ENCODE data around the gene HOXC6. TPM values are rescaled to one million over a fixed set of nuclear protein-coding genes. Genes with fewer than 3 reads are reported as not detected.

Gene HOXC6
- total RNA-seq, 1 donor from 2014 or later = 0.30 TPM

DNA sequence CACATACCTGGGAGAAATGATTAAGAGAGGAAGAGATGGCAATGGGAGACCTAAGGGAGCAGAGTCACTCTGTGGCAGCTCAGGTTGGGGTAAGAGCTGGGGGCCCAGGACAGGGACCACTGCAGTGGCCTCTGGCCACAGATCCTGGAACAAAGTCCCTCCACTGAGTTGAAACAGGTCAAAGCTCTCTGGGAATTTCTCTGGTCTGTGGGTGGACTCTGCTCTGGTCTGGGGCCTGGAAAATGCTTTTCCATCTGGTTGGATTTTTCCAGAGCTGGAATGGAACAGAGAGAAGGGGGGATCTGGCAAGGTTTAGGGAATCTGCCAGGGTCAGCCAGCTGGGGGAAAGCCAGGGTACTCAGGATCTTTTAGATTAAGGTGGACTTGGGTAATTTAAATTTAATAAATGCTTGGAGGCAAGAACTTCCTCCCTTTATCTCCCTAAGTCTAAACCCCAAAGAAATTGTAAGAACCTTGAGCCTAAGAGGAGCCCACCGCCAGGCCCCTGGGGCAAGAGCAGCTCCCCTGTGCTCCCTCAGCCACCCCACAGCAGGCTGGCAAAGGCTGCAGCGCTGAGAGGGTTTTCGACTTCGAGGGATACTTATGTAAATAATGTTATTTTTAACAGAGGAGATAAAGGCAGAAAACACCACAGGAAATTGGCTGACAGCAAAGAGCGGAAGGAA, 39.6 kb upstream of the HOXC6 start:
- ATAC-seq (ENCODE audit: poor library complexity) = no peak
- DNase-seq = no peak
- intact Hi-C loops (cut with DNase I) = no loop called here

DNA sequence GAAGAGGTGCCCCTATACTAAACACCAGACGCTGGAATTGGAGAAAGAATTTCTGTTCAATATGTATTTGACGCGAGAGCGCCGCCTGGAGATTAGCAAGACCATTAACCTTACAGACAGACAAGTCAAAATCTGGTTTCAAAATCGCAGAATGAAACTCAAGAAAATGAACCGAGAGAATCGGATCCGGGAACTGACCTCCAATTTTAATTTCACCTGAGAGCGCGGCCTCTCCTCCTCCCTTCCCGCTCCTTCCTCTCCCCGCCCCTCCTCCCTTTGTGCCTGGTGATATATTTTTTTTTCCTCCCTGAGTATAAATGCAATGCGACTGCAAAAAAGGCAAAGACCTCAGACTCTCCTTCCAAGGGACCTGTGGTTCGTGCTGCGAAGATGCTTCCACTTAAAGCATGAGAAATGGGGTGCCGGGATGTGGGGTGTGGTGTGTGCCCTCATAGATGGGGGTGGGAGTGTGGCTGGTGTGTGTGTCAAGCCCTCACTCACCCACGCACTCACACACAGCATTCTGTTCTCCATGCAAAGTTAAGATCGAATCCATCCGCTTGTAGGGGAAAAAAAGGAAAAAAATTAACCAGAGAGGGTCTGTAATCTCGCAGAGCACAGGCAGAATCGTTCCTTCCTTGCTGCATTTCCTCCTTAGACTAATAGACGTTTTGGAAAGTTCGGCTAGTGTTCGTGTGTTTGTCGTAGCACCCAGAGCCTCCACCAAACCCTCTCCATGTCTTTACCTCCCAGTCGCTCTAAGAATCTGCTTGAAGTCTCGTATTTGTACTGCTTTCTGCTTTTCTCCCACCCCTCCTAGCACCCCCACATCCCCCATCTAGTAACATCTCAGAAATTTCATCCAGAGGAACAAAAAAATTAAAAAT, 38.8 kb upstream of the HOXC6 start:
- intact Hi-C loops (cut with DNase I) = no loop called here
- DNase-seq = no peak
- no peak for ATAC-seq (ENCODE audit: poor library complexity)

DNA sequence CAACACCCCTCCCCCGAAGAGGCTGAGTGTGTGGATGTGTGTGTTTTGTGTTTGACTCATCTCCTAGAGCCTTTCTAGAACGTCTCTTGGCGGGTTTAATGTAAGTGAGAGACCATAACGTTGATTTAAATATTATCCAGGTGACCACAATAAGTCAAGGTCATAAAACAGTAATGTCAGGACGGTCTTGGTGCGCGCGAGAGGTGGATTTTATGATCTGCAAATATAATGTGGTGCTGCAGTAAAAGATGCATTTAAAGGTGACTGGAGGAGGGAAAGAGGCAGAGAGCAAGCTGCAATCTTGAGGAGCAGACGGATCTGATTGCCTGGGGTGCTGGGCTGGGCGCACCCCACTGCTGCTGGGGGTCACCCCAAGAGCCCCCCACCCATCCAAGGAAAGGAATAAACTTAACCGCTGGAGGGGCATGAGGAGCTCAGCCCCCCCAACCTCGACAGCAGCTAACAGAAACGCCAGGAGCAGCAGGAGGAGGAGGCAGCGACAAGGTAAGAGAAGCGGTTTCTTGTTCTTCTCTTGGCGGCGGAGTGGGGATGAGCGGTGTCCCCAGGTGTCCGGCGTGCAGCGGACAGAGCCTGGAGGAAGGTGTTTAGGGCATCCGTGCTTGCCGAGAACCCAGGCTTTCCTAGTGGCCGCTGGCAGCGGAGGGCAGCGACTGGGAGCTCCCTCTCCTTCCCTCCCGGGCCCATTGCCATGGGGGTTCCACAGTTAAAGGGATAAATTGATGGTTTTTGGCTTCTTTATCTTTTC, 37.7 kb upstream of the HOXC6 start:
- intact Hi-C loops (cut with DNase I) = no loop called here
- DNase-seq = no peak
- no peak for ATAC-seq (ENCODE audit: poor library complexity)

DNA sequence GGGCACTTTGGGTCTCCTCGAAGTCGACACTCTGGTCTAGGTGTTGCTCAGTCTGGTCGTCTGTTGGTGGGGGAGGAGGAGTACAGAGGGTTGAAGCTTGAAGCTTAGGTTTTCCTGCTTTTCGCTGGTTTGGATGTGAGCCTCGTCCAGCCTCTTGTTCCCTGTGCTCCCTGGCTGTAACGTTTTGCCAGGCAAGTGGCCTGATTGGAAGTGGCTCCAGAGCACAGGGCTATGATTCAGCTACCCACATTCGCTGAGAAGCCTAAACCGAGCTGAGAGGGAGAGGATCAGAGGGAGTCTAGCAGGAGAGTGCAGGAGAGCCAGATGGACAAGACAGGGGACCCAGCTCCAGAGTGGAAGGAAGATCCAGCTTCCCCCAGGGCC, 37.2 kb upstream of the HOXC6 start:
- intact Hi-C loops (cut with DNase I) = no loop called here
- ATAC-seq (ENCODE audit: poor library complexity) (no peak), DNase-seq (no peak)

DNA sequence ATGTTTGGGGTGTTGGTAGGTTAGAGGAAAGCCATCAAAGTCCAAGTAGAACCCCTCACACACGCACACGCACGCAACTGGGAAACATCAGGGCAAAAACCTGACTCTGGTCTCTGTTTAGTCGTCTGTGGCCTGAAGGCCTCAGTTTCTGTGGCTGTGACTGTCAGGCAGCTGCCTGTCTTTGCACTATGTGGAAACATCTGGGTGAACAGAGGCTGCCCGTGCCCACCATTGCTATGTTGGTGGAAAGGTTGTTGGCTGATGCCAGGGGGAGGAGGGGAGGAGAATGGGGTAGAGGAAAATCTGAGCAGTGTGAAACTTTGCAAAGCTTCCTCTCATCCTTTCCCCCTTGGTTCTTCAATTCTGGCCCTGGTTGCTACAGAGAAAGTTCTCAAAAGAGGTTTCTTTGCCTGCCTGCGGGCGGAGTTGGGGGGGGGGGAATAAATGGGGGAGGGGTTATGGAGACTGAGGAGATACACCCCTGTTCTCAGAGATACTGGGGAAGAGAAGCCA, 35.8 kb upstream of the HOXC6 start:
- intact Hi-C loops (cut with DNase I) = no loop called here
- DNase-seq (no peak), ATAC-seq (ENCODE audit: poor library complexity) (no peak)

DNA sequence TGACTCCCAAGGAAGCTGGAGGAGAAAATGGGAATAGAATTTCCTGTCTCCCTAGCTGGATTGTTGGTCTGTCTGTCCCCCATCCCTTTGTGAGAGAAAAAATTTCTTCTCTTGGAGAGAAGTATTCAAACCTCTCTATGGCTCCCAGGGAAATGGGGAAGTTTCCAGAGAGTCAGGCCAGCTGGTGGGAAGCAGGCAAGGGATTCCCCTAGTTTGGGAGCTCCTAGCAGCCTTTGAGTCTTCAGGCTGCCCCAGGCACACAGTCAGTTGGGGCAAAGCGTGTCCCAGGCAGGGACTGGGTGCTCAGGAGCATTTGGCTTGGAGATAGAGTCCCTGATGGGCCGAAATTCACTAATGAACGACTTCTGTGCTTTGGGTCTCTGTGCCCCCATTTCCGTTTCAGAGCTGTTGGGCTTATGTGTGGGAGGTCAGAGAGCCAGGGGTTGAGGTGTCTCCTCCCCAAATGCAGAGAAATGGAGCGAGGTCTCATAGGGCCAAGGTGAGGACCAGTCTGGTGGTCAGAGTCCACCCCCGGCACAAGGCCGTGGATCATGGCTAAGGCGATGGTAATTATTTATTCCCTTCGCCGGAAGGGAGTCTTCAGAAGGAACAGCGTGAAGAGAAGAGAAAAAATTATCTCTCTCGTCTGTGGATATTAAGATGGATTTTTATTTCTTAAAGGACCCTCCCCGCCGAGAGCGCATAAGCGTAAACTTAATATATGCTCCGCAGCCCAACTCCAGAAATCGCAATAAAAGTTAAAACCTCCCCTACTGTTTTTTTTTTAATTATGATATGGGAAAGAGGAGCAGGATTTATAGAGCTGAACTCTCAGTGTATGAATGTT, 34.9 kb upstream of the HOXC6 start:
- intact Hi-C loops (cut with DNase I) = no loop called here
- DNase-seq = no peak
- ATAC-seq (ENCODE audit: poor library complexity) = no peak

DNA sequence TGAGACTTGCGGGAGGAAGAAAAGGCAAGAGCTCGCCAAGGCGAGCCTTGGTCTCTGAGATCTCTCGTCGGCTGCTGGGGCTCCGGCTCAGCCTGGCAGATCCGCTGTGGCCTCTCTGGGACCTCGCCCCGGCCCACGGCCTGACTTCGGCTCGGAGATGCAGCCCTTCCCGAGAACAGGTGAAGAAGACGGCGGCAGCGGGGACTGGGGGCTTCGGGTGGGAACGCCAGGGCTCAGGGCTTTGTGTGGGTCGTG, 34.3 kb upstream of the HOXC6 start:
- ATAC-seq (ENCODE audit: poor library complexity) (no peak), DNase-seq (no peak)
- intact Hi-C loops (cut with DNase I) = no loop called here

DNA sequence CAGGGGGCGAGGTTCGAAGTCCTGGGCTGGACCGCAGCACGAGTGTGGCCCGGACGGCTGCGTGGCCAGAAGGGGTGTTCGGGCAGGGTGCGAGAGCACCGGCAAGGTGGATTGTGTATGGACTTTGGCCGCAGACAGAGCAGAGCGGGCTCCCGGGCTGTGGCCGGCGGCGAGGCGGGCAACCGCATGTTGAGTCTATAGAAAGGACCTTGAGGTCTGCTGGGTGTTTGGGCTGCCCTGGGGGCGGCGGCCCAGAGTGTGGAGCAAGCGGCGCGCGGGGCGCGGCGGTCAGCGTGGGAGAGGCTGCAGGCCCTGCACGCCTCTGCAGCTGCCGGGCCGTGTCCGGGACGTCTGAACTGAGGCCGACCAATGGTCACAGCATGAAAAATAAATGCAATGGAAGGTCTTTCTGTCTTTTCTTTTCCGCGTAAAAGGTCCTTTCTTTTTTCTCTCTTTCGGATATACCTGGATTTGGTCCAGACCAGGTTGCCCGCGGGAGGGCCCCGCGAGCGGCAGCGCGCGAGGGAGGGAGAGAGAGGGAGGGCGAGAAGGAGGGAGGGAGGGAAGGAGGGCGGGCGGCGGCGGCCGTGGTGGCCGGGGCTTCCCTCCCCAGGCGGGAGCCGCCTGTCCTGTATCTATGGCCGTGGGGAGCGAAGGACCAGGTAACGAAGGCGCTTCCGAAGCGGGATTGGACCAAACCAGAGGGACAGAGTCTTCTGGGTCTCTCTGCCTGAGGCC, 33.8 kb upstream of the HOXC6 start:
- intact Hi-C loops (cut with DNase I) = no loop called here
- DNase-seq (no peak), ATAC-seq (ENCODE audit: poor library complexity) (no peak)

DNA sequence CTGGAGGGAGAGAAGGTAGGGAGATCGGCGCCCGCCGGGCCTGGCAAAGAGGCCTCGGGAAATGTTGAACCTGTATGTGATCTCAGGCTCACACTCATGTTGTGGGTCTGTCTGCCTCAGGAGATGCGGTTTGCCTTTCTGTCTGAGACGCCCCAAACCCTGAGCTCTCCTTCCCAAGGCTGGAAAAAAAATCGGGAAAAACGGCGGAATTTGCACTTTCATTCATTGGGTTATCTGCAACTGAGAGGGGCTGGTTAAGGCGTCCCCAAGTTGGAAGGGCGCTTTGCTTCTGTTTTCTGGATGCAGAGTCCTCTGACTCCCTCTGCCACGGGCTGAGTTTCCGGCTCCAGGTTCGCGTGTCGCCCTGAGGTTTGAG, 33.2 kb upstream of the HOXC6 start:
- DNase-seq (no peak), ATAC-seq (ENCODE audit: poor library complexity) (peak; percentile 16)
- intact Hi-C loops (cut with DNase I) = no loop called here

DNA sequence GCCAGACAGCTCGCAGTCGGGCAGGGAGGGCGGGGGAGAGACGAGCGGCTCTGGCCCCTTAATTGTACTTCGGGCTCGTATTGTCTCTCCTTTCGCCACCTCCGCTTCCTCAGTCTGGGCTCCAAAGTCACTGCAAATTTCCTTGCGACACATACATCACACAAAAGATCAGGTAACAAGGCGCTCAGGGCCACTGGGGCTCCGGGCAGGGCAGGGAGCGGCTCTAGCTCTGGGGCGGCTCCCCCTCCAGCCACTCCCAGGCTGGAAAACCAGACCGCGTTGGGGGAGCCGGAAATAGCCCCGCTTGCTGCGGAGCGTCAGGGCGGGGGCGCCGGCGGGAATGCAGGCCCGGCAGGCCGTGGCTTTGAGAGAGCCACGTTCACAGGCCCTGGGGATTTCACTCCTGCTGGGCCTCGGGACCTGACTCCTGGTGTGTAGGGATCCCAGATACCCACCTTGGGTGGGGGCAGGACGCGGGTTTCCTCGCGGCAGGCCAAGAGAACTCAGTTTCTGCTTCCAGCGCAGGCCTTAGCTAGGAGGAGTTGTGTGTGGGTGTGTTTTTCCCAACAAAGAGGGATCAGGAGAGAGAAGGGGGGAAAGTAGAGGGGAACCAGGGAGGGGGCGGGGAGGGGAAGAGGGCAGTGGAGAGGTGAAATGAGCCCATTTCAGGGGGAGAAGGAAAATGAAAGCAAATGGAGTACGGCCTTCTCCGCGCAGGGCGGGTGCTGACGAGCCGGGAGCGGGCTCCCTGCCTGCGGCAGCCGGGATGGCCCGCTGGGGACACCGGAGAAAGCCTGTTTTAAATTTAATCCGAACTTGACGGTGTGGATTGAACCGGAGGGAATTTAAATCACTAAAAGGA, 32.6 kb upstream of the HOXC6 start:
- intact Hi-C loops (cut with DNase I) = no loop called here
- ATAC-seq (ENCODE audit: poor library complexity) (peak; percentile 58), DNase-seq (no peak)

DNA sequence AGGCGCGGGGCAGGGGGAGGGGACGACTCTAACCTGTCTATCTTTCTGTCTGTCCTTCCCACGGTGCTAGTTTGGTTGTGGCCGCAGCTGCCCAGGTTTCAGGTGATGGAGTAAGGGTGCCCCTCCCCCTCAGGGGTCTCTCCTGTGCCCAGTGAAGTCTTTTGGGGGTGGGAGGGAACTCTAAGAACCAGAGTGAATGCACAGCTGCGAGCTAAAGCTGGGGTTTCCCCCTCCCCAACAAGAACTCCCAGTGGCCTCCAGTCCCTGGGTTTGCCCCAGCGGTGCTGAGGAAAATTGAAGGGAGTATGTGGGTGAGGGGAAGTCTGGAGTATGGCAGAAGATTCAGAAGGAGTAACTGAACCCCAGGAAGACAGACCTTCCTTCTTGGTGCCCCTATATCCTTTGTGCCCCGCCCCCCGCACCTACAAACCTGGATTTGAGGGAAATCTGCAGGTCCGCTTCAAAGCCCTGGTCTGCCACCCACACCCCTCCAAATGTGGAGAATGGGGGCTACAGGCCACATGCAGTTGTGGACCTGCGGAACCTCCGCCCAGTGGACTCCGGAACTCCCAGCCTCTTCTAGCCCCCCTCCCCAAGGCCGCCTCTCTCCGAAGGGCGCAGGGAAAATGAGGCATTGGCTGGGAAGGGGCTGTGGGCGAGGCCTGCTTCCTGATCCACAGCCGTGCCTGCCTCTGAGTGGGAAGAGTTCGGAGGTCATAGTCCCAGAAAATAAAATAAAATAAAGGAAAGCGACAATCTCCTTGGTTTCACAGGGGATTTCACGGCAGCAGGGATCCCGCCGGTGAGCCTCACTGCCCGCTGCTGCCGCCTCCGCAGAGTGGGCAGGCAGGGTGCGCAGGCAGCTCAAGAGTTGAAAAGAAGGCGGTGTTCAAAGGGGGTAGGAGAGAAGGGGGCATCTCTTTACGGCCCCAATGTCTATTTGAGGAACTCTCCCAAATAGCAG, 31.7 kb upstream of the HOXC6 start:
- intact Hi-C loops (cut with DNase I) = no loop called here
- DNase-seq (no peak), ATAC-seq (ENCODE audit: poor library complexity) (no peak)

DNA sequence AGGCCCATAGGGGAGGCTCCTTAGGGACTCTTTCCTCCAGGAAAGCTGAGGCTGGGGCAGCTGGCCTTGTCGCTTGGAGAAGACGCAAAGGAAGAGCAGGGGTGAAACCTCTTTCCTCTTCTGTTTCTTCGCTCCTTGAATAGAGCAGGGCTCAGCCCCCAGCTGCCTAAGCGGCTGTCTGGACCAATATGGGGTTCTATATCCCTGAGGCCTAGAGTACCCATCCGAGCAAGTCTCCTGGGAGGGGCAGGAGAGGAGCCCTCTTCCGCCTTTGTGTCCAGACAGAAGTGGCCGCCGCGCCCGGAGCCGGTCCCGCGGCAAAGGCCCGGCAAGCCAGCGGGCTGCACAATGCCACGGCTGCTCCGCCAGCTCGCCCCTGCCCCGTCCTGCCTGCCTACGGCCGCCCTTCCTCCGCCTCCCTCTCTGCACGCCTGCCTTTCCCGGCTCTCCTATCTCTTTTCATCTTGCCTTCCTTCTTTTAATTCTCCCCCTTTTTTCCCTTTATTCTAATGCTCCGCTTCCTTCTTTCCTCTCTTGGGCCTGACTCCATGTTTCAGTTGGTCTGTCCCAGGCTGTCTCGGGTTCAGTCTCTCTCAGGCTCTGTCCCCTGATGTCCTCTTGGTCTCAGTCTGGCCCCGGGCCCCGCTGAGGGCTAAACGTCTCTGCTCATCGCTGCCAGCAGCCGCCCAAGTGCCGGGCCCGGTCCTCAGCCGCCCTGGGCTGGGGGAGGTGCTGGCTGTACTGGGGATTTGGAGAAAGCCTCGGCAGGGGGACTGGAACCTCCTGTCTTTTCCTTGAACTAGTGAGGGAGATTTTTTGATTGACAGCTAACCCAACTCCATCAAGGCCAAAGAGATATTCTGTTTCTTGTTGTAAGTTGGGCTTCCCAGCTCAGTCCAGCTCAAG, 30.8 kb upstream of the HOXC6 start:
- ATAC-seq (ENCODE audit: poor library complexity) (no peak), DNase-seq (no peak)
- intact Hi-C loops (cut with DNase I) = no loop called here

DNA sequence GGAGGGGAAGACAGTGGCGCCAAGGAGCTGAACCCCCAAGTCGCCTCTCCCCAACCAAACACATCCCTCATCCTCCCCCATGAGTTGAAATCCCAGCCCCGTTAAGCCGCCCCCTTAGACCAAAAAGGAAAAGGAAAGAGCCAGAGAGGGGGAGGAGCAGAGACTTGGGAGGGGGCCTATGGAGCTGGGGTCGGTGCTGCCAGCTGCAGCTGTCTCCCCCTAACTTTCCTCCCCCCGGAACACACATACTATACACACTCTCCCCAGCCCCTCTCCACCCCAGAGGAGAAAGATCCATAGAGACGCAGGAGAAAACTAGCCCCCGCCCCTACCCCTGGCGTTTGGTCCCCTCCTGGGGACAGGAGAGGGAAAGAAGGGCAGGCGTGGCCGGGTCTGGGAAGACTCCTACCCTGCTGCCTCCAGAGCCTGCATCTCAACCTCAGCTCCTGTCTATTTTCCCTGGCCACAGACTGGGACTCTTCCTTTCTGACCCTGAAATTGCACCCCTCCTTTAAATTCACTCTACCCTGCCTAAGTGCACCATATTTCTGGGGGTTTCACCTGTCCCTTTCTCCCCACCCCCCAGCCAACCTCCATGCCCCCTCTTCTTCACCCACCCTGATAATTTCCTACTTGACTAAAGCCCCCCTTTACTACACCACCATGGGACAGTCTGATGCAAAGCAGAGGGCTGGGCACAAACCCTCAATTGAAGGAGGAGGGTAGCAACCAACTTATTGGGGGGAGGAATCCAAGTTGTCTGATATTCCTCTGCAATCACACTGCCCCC, 29.9 kb upstream of the HOXC6 start:
- intact Hi-C loops (cut with DNase I) = no loop called here

DNA sequence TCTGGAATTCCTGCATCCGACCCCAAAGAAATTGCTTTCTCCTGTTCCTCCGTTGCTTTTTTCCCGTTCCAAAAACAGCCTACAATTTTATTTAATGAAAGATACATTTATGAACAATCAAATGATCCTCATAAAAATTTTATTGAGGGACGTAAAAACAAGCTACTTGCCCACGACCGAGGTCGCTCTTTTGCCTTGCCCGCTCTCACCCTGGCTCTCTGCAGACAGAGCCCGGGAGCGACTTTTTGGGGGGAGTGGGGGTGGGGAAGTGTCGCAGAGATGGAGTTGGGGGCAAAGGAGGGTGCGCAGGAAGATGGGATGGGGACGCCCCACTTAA, 29.4 kb upstream of the HOXC6 start:
- ATAC-seq (ENCODE audit: poor library complexity) (no peak), DNase-seq (no peak)
- intact Hi-C loops (cut with DNase I) = no loop called here

More for the DNA sequence above, 29.9 kb upstream of the HOXC6 start:
- ATAC-seq (ENCODE audit: poor library complexity) = no peak
- DNase-seq = no peak

Data from Right ventricle myocardium superior (tissue), 1 donor.